ENCODE data around the gene SSX2IP. TPM values are rescaled to one million over a fixed set of nuclear protein-coding genes. Genes with fewer than 3 reads are reported as not detected.

The SSX2IP gene
- total RNA-seq, 1 donor from 2014 or later, result 5.4 TPM

- POLR2A ChIA-PET, result no interaction called here
Observed at GRCh38 chr1:84719543-84720217, 29.4 kb upstream of the SSX2IP start.

GRCh38 chr1:84715342-84716019, 25.2 kb upstream of the SSX2IP start:
- ChIA-PET CTCF (interaction anchor here (1.2 kb wide), 1 partner anchor 9 kb away, joined by 3 read pairs; no protein-coding TSS in a partner anchor), POLR2A (no interaction called here)
- no peak for TF ChIP-seq CTCF (IDR thresholded peaks at IDR 0.05)
- Mint-ChIP-seq H3K27ac (no peak overlapping the region), H3K36me3 (ENCODE audit: low read depth) (no peaks in the 10 kb centered on the region), H3K4me1 (no peaks in the 10 kb centered on the region), H3K4me3 (no peak overlapping the region), H3K9me3 (no peaks in the 10 kb centered on the region), H3K27me3 (no peaks in the 10 kb centered on the region)
- ATAC-seq (ENCODE audit: low read depth), result no peak
- intact Hi-C loops (cut with micrococcal nuclease), result no loop called here
- DNase-seq, result no peak

More at GRCh38 chr1:84719543-84720217, 29.4 kb upstream of the SSX2IP start:
- H3K36me3 Mint-ChIP-seq (ENCODE audit: low read depth), result no peaks in the 10 kb centered on the region
- H3K4me3 Mint-ChIP-seq, result no peak overlapping the region
- no peak for TF ChIP-seq CTCF (IDR thresholded peaks at IDR 0.05)
- CTCF ChIA-PET, result no interaction called here
- peaks cover 5% of the 10 kb centered on the region for H3K27me3 Mint-ChIP-seq
- H3K9me3 Mint-ChIP-seq, result no peaks in the 10 kb centered on the region
- no peak overlapping the region for H3K27ac Mint-ChIP-seq
- no peaks in the 10 kb centered on the region for H3K4me1 Mint-ChIP-seq
- ATAC-seq (ENCODE audit: low read depth) (no peak), DNase-seq (no peak)
- intact Hi-C loops (cut with micrococcal nuclease), result no loop called here

GRCh38 chr1:84712276-84712874, 22.1 kb upstream of the SSX2IP start:
- DNase-seq (no peak), ATAC-seq (ENCODE audit: low read depth) (no peak)
- ChIA-PET POLR2A (no interaction called here), CTCF (interaction anchor here (1.2 kb wide), 1 partner anchor 41 kb away, joined by 4 read pairs; no protein-coding TSS in a partner anchor)
- H3K9me3 Mint-ChIP-seq, result no peaks in the 10 kb centered on the region
- H3K4me1 Mint-ChIP-seq, result no peaks in the 10 kb centered on the region
- H3K27ac Mint-ChIP-seq, result no peak overlapping the region
- H3K36me3 Mint-ChIP-seq (ENCODE audit: low read depth), result no peaks in the 10 kb centered on the region
- no peak overlapping the region for H3K4me3 Mint-ChIP-seq
- intact Hi-C loops (cut with micrococcal nuclease), result no loop called here
- peaks cover 3% of the 10 kb centered on the region for H3K27me3 Mint-ChIP-seq
- no peak for TF ChIP-seq CTCF (IDR thresholded peaks at IDR 0.05)

GRCh38 chr1:84711869-84712268, 21.6 kb upstream of the SSX2IP start:
- H3K9me3 Mint-ChIP-seq, result no peaks in the 10 kb centered on the region
- POLR2A ChIA-PET, result no interaction called here
- H3K27me3 Mint-ChIP-seq, result peaks cover 3% of the 10 kb centered on the region
- intact Hi-C loops (cut with micrococcal nuclease), result no loop called here
- H3K4me1 Mint-ChIP-seq, result no peaks in the 10 kb centered on the region
- H3K4me3 Mint-ChIP-seq, result no peak overlapping the region
- no peak for TF ChIP-seq CTCF (IDR thresholded peaks at IDR 0.05)
- H3K36me3 Mint-ChIP-seq (ENCODE audit: low read depth), result no peaks in the 10 kb centered on the region
- CTCF ChIA-PET, result interaction anchor here (1.2 kb wide), 1 partner anchor 41 kb away, joined by 4 read pairs; no protein-coding TSS in a partner anchor
- ATAC-seq (ENCODE audit: low read depth) (no peak), DNase-seq (no peak)
- H3K27ac Mint-ChIP-seq, result no peak overlapping the region

GRCh38 chr1:84711121-84711520, 20.9 kb upstream of the SSX2IP start:
- no peak for ATAC-seq (ENCODE audit: low read depth)
- POLR2A ChIA-PET, result no interaction called here
- DNase-seq, result no peak
- CTCF ChIA-PET, result interaction anchor here (1.2 kb wide), 1 partner anchor 42 kb away, joined by 4 read pairs; no protein-coding TSS in a partner anchor
- Mint-ChIP-seq H3K27ac (no peak overlapping the region), H3K9me3 (no peaks in the 10 kb centered on the region), H3K36me3 (ENCODE audit: low read depth) (no peaks in the 10 kb centered on the region), H3K4me1 (no peaks in the 10 kb centered on the region), H3K4me3 (no peak overlapping the region), H3K27me3 (peaks cover 3% of the 10 kb centered on the region)
- TF ChIP-seq CTCF (IDR thresholded peaks at IDR 0.05), result no peak
- intact Hi-C loops (cut with micrococcal nuclease), result no loop called here

Data from activated B cell treated with CpG ODN at 0.5 μM for 24 hours (primary cell).